Osteoblast (primary cell): Measurements from ENCODE around the gene N4BP2L1. TPM values are rescaled to one million over a fixed set of nuclear protein-coding genes. Genes with fewer than 3 reads are reported as not detected.

Experiments used
- DNase-seq: peaks from one replicate; pipeline ENCODE4 v3.0.0; 2011; ENCODE audit warnings: low spot score, mixed read lengths; ENCODE audit not compliant: insufficient read length; ENCODE audit errors: missing footprints
- H2AFZ ChIP-seq: 2 replicates; pipeline ENCODE4 v1.6.0; 2011; ENCODE audit warnings: mild to moderate bottlenecking, low read length
- H3K27ac ChIP-seq: 2 replicates; pipeline ENCODE4 v1.5.1; 2011; ENCODE audit warnings: mild to moderate bottlenecking, low read depth, low read length, moderate library complexity
- H3K27me3 ChIP-seq: 2 replicates; pipeline ENCODE4 v1.6.0; 2012; ENCODE audit warnings: mild to moderate bottlenecking, control low read depth, inconsistent platforms, low read length, moderate library complexity; ENCODE audit not compliant: insufficient read depth
- H3K36me3 ChIP-seq: 2 replicates; pipeline ENCODE4 v1.5.1; 2011; ENCODE audit warnings: mild to moderate bottlenecking, low read length, control low read depth, moderate library complexity; ENCODE audit not compliant: insufficient read depth
- H3K4me1 ChIP-seq: 2 replicates; pipeline ENCODE4 v1.5.1; 2011; ENCODE audit warnings: mild to moderate bottlenecking, low read length, control low read depth, moderate library complexity; ENCODE audit not compliant: insufficient read depth
- H3K4me2 ChIP-seq: 2 replicates; pipeline ENCODE4 v1.6.0; 2011; ENCODE audit warnings: mild to moderate bottlenecking, low read length; ENCODE audit not compliant: insufficient read depth
- H3K4me3 ChIP-seq: fragments of 200-600 bp; sonication (generic); 3 replicates; pipeline ENCODE4 v1.5.1; 2012; ENCODE audit warnings: mild to moderate bottlenecking, low read length, inconsistent platforms; ENCODE audit not compliant: insufficient read depth
- H3K79me2 ChIP-seq: 2 replicates; pipeline ENCODE4 v1.6.0; 2012; ENCODE audit warnings: mild to moderate bottlenecking, low read length, control low read depth, inconsistent platforms; ENCODE audit not compliant: insufficient read depth
- H3K9me3 ChIP-seq: 2 replicates; pipeline ENCODE4 v1.5.1; 2011; ENCODE audit warnings: low read depth, low read length, control low read depth
- H4K20me1 ChIP-seq: 2 replicates; pipeline ENCODE4 v1.6.0; 2012; ENCODE audit warnings: mild to moderate bottlenecking, low read length, control low read depth; ENCODE audit not compliant: insufficient read depth
- total RNA-seq: library from RNA; depleted of rRNA; stranded (reverse); fragments of >200 nt; gene quantifications from 2 replicates; pipeline ENCODE4 v1.2.3, GENCODE V29; 2012
- TF ChIP-seq, protein P1 (sequence below): IDR thresholded peaks from 2 replicates; pipeline ENCODE4 v1.5.1; 2011; ENCODE audit warnings: mild to moderate bottlenecking, low read depth, low read length, moderate library complexity; ENCODE audit errors: extremely low read depth

N4BP2L1 gene
- total RNA-seq, 1 donor, result 11.2 TPM

DNA sequence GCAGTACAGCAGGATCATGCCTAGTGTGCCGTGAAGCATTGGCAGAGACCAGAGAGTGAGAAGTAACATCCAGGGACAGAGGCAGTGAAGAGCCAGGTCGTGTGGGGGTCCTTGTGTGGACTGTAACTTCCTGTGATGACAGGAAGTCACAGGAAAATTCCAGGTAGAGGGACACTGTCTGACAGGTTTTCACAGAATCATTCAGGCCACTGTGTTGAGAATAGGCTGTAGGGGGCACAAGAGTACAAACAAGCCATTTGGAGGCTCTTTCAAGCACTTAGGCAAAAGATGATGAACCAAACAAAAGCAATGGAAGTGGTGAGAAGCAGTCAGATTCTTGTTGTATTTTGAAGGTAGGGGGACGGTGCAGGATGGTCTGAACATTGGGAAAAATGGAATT is 46.4 kb downstream of the N4BP2L1 start:
- Histone ChIP-seq H3K79me2 (no peaks in the 10 kb centered on the region), H2AFZ (peak overlapping the region; percentile 70)
- peak; percentile 34 for DNase-seq

GRCh38 chr13:32378012-32378411 is 49.9 kb downstream of the N4BP2L1 start:
- no peaks in the 10 kb centered on the region for H3K36me3 ChIP-seq
- peak overlapping the region; percentile 69 for H2AFZ ChIP-seq
- no peaks in the 10 kb centered on the region for H3K4me1 ChIP-seq
- TF ChIP-seq, protein P1, sequence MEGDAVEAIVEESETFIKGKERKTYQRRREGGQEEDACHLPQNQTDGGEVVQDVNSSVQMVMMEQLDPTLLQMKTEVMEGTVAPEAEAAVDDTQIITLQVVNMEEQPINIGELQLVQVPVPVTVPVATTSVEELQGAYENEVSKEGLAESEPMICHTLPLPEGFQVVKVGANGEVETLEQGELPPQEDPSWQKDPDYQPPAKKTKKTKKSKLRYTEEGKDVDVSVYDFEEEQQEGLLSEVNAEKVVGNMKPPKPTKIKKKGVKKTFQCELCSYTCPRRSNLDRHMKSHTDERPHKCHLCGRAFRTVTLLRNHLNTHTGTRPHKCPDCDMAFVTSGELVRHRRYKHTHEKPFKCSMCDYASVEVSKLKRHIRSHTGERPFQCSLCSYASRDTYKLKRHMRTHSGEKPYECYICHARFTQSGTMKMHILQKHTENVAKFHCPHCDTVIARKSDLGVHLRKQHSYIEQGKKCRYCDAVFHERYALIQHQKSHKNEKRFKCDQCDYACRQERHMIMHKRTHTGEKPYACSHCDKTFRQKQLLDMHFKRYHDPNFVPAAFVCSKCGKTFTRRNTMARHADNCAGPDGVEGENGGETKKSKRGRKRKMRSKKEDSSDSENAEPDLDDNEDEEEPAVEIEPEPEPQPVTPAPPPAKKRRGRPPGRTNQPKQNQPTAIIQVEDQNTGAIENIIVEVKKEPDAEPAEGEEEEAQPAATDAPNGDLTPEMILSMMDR, result peak; percentile 17
- no peaks in the 10 kb centered on the region for H3K9me3 ChIP-seq
- H4K20me1 ChIP-seq, result no peaks in the 10 kb centered on the region
- H3K79me2 ChIP-seq, result no peaks in the 10 kb centered on the region
- no peak overlapping the region for H3K4me3 ChIP-seq
- no peak overlapping the region for H3K4me2 ChIP-seq
- H3K27me3 ChIP-seq, result no peaks in the 10 kb centered on the region
- no peak for DNase-seq
- H3K27ac ChIP-seq, result no peak overlapping the region

More for the DNA sequence above, 46.4 kb downstream of the N4BP2L1 start:
- Histone ChIP-seq H4K20me1 (no peaks in the 10 kb centered on the region), H3K9me3 (no peaks in the 10 kb centered on the region), H3K4me2 (no peak overlapping the region), H3K4me3 (no peak overlapping the region), H3K4me1 (no peaks in the 10 kb centered on the region), H3K27me3 (no peaks in the 10 kb centered on the region), H3K36me3 (no peaks in the 10 kb centered on the region), H3K27ac (no peak overlapping the region)
- TF ChIP-seq, protein P1, result peak; percentile 57

DNA sequence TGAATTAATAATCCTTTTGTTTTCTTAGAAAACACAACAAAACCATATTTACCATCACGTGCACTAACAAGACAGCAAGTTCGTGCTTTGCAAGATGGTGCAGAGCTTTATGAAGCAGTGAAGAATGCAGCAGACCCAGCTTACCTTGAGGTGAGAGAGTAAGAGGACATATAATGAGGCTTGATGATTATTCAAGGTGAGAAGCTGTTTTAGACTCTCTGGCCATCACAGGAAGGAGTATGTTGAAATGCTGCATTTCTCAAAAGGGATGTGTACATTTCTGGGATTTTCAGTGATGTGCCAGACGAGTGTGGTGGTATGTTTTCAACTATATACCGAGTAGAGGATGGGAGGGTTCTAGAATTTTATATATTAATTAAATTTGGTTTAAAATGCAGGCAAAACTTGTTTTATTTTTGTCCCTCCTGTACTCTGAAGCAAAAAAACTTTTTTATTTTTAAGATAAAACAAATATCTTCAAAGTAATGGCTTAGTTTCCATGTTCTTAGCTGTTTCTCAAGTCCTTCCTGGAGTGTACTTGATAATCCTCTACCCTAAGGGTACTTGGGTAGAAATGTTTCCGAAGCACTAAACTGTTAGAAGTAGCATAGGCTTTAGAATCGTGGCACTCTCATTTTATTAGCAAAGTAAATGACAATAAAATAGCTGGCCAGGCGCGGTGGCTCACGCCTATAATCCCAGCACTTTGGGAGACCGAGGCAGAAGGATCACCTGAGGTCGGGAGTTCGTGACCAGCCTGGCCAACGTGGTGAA is 51.1 kb downstream of the N4BP2L1 start:
- H3K9me3 ChIP-seq, result no peaks in the 10 kb centered on the region
- H3K79me2 ChIP-seq, result no peaks in the 10 kb centered on the region
- H3K27me3 ChIP-seq, result no peaks in the 10 kb centered on the region
- no peak overlapping the region for H3K4me2 ChIP-seq
- no peak overlapping the region for H3K4me3 ChIP-seq
- H3K4me1 ChIP-seq, result no peaks in the 10 kb centered on the region
- H3K36me3 ChIP-seq, result peaks cover under 1% of the 10 kb centered on the region
- H4K20me1 ChIP-seq, result no peaks in the 10 kb centered on the region
- DNase-seq, result no peak
- TF ChIP-seq, protein P1, result no peak
- H3K27ac ChIP-seq, result no peak overlapping the region
- H2AFZ ChIP-seq, result no peak overlapping the region

DNA sequence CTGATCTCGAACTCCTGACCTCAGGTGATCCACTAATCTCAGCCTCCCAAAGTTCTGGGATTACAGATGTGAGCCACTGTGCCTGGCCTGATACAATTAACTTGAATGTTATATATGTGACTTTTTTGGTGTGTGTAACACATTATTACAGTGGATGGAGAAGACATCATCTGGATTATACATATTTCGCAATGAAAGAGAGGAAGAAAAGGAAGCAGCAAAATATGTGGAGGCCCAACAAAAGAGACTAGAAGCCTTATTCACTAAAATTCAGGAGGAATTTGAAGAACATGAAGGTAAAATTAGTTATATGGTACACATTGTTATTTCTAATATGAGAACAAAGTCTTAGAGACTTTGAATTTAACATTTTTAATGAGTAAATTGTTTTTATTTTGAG is 57.1 kb downstream of the N4BP2L1 start:
- no peak for DNase-seq
- H3K79me2 ChIP-seq, result no peaks in the 10 kb centered on the region
- H3K4me1 ChIP-seq, result no peaks in the 10 kb centered on the region
- no peaks in the 10 kb centered on the region for H4K20me1 ChIP-seq
- H3K27me3 ChIP-seq, result no peaks in the 10 kb centered on the region
- no peak overlapping the region for H2AFZ ChIP-seq
- H3K4me3 ChIP-seq, result no peak overlapping the region
- H3K36me3 ChIP-seq, result peaks cover 3% of the 10 kb centered on the region
- no peak overlapping the region for H3K27ac ChIP-seq
- TF ChIP-seq, protein P1, result no peak
- no peaks in the 10 kb centered on the region for H3K9me3 ChIP-seq
- H3K4me2 ChIP-seq, result no peak overlapping the region
